H9 (cell line): Measurements from ENCODE around the gene TSKU. TPM values are rescaled to one million over a fixed set of nuclear protein-coding genes. Genes with fewer than 3 reads are reported as not detected.

Experiments
- DNase-seq: peaks from one replicate; pipeline ENCODE4 v3.0.0-alpha.2; 2017
- H2AFZ ChIP-seq: one replicate; pipeline ENCODE4 v1.6.1; 2013; ENCODE audit warnings: mild to moderate bottlenecking, low read length, control low read depth, moderate library complexity
- H2AK5ac ChIP-seq: 2 replicates; pipeline ENCODE4 v1.6.1; 2013; ENCODE audit warnings: low read length, control low read depth, mixed read lengths; ENCODE audit not compliant: insufficient read length
- H2BK120ac ChIP-seq: one replicate; pipeline ENCODE4 v1.6.1; 2013; ENCODE audit warnings: low read depth, mild to moderate bottlenecking, low read length, control low read depth, inconsistent platforms; ENCODE audit not compliant: poor library complexity, severe bottlenecking
- H2BK12ac ChIP-seq: 2 replicates; pipeline ENCODE4 v1.6.1; 2013; ENCODE audit warnings: low read length, control low read depth, mixed read lengths, low read depth; ENCODE audit not compliant: insufficient read length
- H2BK15ac ChIP-seq: 2 replicates; pipeline ENCODE4 v1.6.1; 2013; ENCODE audit warnings: low read depth, low read length, control low read depth
- H2BK20ac ChIP-seq: one replicate; pipeline ENCODE4 v1.6.1; 2013; ENCODE audit warnings: low read depth, mild to moderate bottlenecking, low read length, control low read depth, inconsistent platforms; ENCODE audit not compliant: poor library complexity, severe bottlenecking
- H2BK5ac ChIP-seq: 2 replicates; pipeline ENCODE4 v1.6.1; 2013; ENCODE audit warnings: low read length, control low read depth, mixed read lengths; ENCODE audit not compliant: insufficient read length
- H3K14ac ChIP-seq: 2 replicates; pipeline ENCODE4 v1.6.1; 2013; ENCODE audit warnings: low read length, control low read depth; ENCODE audit not compliant: insufficient read depth
- H3K18ac ChIP-seq: 2 replicates; pipeline ENCODE4 v1.6.1; 2013; ENCODE audit warnings: low read depth, mild to moderate bottlenecking, mixed read lengths, low read length, control low read depth; ENCODE audit not compliant: insufficient read length
- H3K23ac ChIP-seq: 2 replicates; pipeline ENCODE4 v1.6.1; 2013; ENCODE audit warnings: low read length, control low read depth, mixed read lengths, low read depth; ENCODE audit not compliant: insufficient read length
- H3K23me2 ChIP-seq: 2 replicates; pipeline ENCODE4 v1.6.1; 2013; ENCODE audit warnings: low read depth, mild to moderate bottlenecking, mixed read lengths, low read length, control low read depth; ENCODE audit not compliant: insufficient read length, poor library complexity, severe bottlenecking
- H3K27ac ChIP-seq: 2 replicates; pipeline ENCODE4 v1.5.1; 2013; ENCODE audit warnings: low read length, control low read depth, mixed read lengths, low read depth; ENCODE audit not compliant: insufficient read length
- H3K27me3 ChIP-seq: 2 replicates; pipeline ENCODE4 v1.6.1; 2013; ENCODE audit warnings: low read length, control low read depth, inconsistent platforms; ENCODE audit not compliant: insufficient read depth
- H3K4ac ChIP-seq: 2 replicates; pipeline ENCODE4 v1.6.1; 2013; ENCODE audit warnings: low read depth, mild to moderate bottlenecking, control low read depth, inconsistent platforms, low read length, moderate library complexity
- H3K4me1 ChIP-seq: 2 replicates; pipeline ENCODE4 v1.6.1; 2013; ENCODE audit warnings: low read length, control low read depth, inconsistent platforms; ENCODE audit not compliant: insufficient read depth
- H3K4me2 ChIP-seq: 2 replicates; pipeline ENCODE4 v1.6.1; 2013; ENCODE audit warnings: low read length, control low read depth, mixed read lengths; ENCODE audit not compliant: insufficient read length, insufficient read depth
- H3K56ac ChIP-seq: 2 replicates; pipeline ENCODE4 v1.6.1; 2013; ENCODE audit warnings: low read depth, mild to moderate bottlenecking, mixed read lengths, low read length, control low read depth; ENCODE audit not compliant: insufficient read length
- H3K79me1 ChIP-seq: 2 replicates; pipeline ENCODE4 v1.6.1; 2013; ENCODE audit warnings: low read depth, mild to moderate bottlenecking, moderate library complexity, low read length, control low read depth, inconsistent platforms; ENCODE audit not compliant: insufficient read depth, poor library complexity, severe bottlenecking
- H3K79me2 ChIP-seq: 2 replicates; pipeline ENCODE4 v1.6.1; 2013; ENCODE audit warnings: low read length, control low read depth, inconsistent platforms; ENCODE audit not compliant: insufficient read depth
- H3K9ac ChIP-seq: 2 replicates; pipeline ENCODE4 v1.6.1; 2013; ENCODE audit warnings: low read length, control low read depth, mixed read lengths; ENCODE audit not compliant: insufficient read length; ENCODE audit errors: extremely low read depth
- H3K9me3 ChIP-seq: one replicate; pipeline ENCODE4 v1.6.1; 2013; ENCODE audit warnings: low read depth, low read length, inconsistent platforms; ENCODE audit not compliant: control insufficient read depth
- H3T11ph ChIP-seq: one replicate; pipeline ENCODE4 v1.6.1; 2013; ENCODE audit warnings: mild to moderate bottlenecking, low read length, control low read depth, inconsistent platforms
- H4K20me1 ChIP-seq: one replicate; pipeline ENCODE4 v1.6.1; 2013; ENCODE audit not compliant: control insufficient read depth, insufficient read length, insufficient read depth
- H4K5ac ChIP-seq: 2 replicates; pipeline ENCODE4 v1.6.1; 2013; ENCODE audit warnings: low read depth, mild to moderate bottlenecking, mixed read lengths, low read length, control low read depth; ENCODE audit not compliant: insufficient read length
- H4K8ac ChIP-seq: replicated peaks from 2 replicates; pipeline ENCODE4 v1.6.1; 2013; ENCODE audit warnings: low read length, control low read depth, mixed read lengths, low read depth; ENCODE audit not compliant: insufficient read length
- H4K91ac ChIP-seq: 2 replicates; pipeline ENCODE4 v1.6.1; 2013; ENCODE audit warnings: low read depth, mild to moderate bottlenecking, moderate library complexity, mixed read lengths, low read length, control low read depth; ENCODE audit not compliant: insufficient read length
- H3K27ac Mint-ChIP-seq, 3 experiments: 2 replicates in 2 of 3; 3 replicates in 1 of 3; pipeline ENCODE4 v1.8.0; 2020 to 2021; ENCODE audit warnings: mixed read lengths in 3 of 3, mild to moderate bottlenecking in 1 of 3, moderate library complexity in 1 of 3
- H3K27me3 Mint-ChIP-seq: 2 replicates; pipeline ENCODE4 v1.8.0; 2021; ENCODE audit warnings: low read depth, mild to moderate bottlenecking, moderate library complexity, mixed read lengths
- H3K36me3 Mint-ChIP-seq, 3 experiments: 2 replicates in 2 of 3; 3 replicates in 1 of 3; pipeline ENCODE4 v1.8.0; 2020 to 2021; ENCODE audit warnings: low read depth in 3 of 3, mixed read lengths in 3 of 3; ENCODE audit not compliant: insufficient read depth in 1 of 3
- H3K4me1 Mint-ChIP-seq, 2 experiments: 2 replicates each; pipeline ENCODE4 v1.8.0; 2020; ENCODE audit warnings: mixed read lengths in 2 of 2
- H3K4me3 Mint-ChIP-seq, 2 experiments: 2 replicates in 1 of 2; 3 replicates in 1 of 2; pipeline ENCODE4 v1.8.0; 2020 to 2021; ENCODE audit warnings: mild to moderate bottlenecking in 2 of 2, mixed read lengths in 2 of 2, moderate library complexity in 1 of 2
- H3K9me3 Mint-ChIP-seq, 2 experiments: 2 replicates in 1 of 2; 3 replicates in 1 of 2; pipeline ENCODE4 v1.8.0; 2020; ENCODE audit warnings: mild to moderate bottlenecking in 2 of 2, mixed read lengths in 2 of 2, moderate library complexity in 1 of 2
- WGBS: extraction: QIAGEN DNeasy Blood & Tissue Kit; methylation state at CpG from one replicate; pipeline ENCODE4 v1.1.7; 2013; ENCODE audit warnings: missing lambda C conversion rate, low lambda C conversion rate, mixed read lengths; ENCODE audit not compliant: insufficient read length; ENCODE audit errors: extremely low coverage; 5-methylcytosine and 5-hydroxymethylcytosine counted together
- total RNA-seq: library from RNA; stranded (reverse); gene quantifications from 2 replicates; pipeline ENCODE4 v1.2.1, GENCODE V29; 2021
- TF ChIP-seq, protein P1 (sequence below): fragments of 200-600 bp; sonication (generic); conservative IDR thresholded peaks from 3 replicates; pipeline ENCODE4 v1.8.0; 2021; ENCODE audit warnings: antibody characterized with exemption, mild to moderate bottlenecking

The TSKU gene
- total RNA-seq, 1 experiment from 2014 or later: 25.4 TPM

DNA sequence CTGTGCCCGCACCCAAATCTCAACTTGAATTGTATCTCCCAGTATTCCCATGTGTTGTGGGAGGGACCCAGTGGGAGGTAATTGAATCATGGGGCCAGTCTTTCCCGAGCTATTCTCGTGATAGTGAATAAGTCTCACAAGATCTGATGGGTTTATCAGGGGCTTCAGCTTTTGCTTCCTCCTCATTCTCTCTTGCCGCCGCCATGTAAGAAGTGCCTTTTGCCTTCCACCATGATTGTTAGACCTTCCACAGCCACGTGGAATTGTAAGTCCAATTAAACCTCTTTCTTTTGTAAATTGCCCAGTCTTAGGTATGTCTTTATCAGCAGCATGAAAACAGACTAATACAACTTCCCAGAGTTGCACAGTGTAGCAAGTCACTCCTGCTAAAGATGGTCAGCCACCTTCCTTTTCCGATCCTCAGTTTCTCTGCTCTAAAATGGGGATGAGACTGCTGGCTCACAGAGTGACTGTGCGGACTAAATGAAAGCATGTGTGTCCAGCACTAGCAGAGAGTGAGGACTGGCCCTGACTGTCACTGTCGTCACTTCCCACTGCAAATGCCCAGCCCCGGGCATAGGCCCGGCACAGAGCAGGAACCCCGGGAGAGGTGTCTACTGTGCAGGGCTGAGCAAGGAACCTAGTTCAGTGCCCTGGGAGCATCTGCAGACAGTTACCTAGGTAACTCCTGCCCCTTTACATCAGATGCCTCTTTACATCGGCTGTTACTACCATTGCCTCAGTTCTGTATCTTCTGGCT lies 9.5 kb downstream of the TSKU start:
- H2BK15ac ChIP-seq: no peak overlapping the region
- no peak overlapping the region for H2BK5ac ChIP-seq
- no peak overlapping the region for H3K4me2 ChIP-seq
- no peak overlapping the region for H2BK12ac ChIP-seq
- Mint-ChIP-seq H3K4me3 (peak overlapping the region in 1 of 2 experiments; percentile 25; a peak in 2 of 5 replicates), H3K9me3 (peaks cover 25 to 26% of the 10 kb centered on the region in 2 experiments), H3K36me3 (peaks cover 45 to 50% (median 46%) of the 10 kb centered on the region in 3 experiments), H3K4me1 (peaks cover 52 to 58% of the 10 kb centered on the region in 2 experiments), H3K27ac (peak overlapping the region in 1 of 3 experiments; percentile 28; a peak in 2 of 7 replicates), H3K27me3 (peaks cover 2% of the 10 kb centered on the region)
- no peak overlapping the region for H3K14ac ChIP-seq
- H3K79me2 ChIP-seq: peaks cover 11% of the 10 kb centered on the region; the same call in 1 of the 2 replicates
- peaks cover 3% of the 10 kb centered on the region; the same call in 1 of the 2 replicates for H3K4me1 ChIP-seq
- DNase-seq: no peak
- H3K9ac ChIP-seq: no peak overlapping the region
- H3K9me3 ChIP-seq: no peaks in the 10 kb centered on the region
- no peak overlapping the region for H2BK20ac ChIP-seq
- H2AK5ac ChIP-seq: no peak overlapping the region
- no peaks in the 10 kb centered on the region for H3K79me1 ChIP-seq
- no peak overlapping the region for H4K5ac ChIP-seq
- H3K4ac ChIP-seq: no peak overlapping the region
- H3K23ac ChIP-seq: no peak overlapping the region
- no peak overlapping the region for H3T11ph ChIP-seq
- no peak overlapping the region for H3K18ac ChIP-seq
- no peak overlapping the region for H2BK120ac ChIP-seq
- H2AFZ ChIP-seq: no peak overlapping the region
- WGBS: no CpG with 5 or more reads among the region's 13 CpGs
- no peak overlapping the region for H3K56ac ChIP-seq
- H3K23me2 ChIP-seq: no peaks in the 10 kb centered on the region
- TF ChIP-seq, protein P1, sequence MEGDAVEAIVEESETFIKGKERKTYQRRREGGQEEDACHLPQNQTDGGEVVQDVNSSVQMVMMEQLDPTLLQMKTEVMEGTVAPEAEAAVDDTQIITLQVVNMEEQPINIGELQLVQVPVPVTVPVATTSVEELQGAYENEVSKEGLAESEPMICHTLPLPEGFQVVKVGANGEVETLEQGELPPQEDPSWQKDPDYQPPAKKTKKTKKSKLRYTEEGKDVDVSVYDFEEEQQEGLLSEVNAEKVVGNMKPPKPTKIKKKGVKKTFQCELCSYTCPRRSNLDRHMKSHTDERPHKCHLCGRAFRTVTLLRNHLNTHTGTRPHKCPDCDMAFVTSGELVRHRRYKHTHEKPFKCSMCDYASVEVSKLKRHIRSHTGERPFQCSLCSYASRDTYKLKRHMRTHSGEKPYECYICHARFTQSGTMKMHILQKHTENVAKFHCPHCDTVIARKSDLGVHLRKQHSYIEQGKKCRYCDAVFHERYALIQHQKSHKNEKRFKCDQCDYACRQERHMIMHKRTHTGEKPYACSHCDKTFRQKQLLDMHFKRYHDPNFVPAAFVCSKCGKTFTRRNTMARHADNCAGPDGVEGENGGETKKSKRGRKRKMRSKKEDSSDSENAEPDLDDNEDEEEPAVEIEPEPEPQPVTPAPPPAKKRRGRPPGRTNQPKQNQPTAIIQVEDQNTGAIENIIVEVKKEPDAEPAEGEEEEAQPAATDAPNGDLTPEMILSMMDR: no peak
- H4K91ac ChIP-seq: no peak overlapping the region
- no peak overlapping the region for H4K8ac ChIP-seq
- no peak overlapping the region for H3K27ac ChIP-seq
- no peaks in the 10 kb centered on the region for H3K27me3 ChIP-seq
- H4K20me1 ChIP-seq: no peaks in the 10 kb centered on the region
